ENCODE data around the gene SBK1. TPM values are rescaled to one million over a fixed set of nuclear protein-coding genes. Genes with fewer than 3 reads are reported as not detected.

The SBK1 gene
- total RNA-seq, 1 experiment from 2014 or later, result 0.27 TPM

GRCh38 chr16:28297784-28298510, 5.6 kb downstream of the SBK1 start:
- no peak for DNase-seq (ENCODE audit: low read depth)
- in situ Hi-C loops (cut with HindIII; ENCODE audit: low pct_unique_long_range_greater_than_20kb, low sequenced_read_pairs), result no loop called here

GRCh38 chr16:28298511-28298878, 6.2 kb downstream of the SBK1 start:
- in situ Hi-C loops (cut with HindIII; ENCODE audit: low pct_unique_long_range_greater_than_20kb, low sequenced_read_pairs), result no loop called here
- no peak for DNase-seq (ENCODE audit: low read depth)

- no peak for DNase-seq (ENCODE audit: low read depth)
- in situ Hi-C loops (cut with HindIII; ENCODE audit: low pct_unique_long_range_greater_than_20kb, low sequenced_read_pairs), result no loop called here
Observed at GRCh38 chr16:28300327-28300726, 8.0 kb downstream of the SBK1 start.

- in situ Hi-C loops (cut with HindIII; ENCODE audit: low pct_unique_long_range_greater_than_20kb, low sequenced_read_pairs), result no loop called here
- DNase-seq (ENCODE audit: low read depth), result no peak
Observed at GRCh38 chr16:28301154-28301553, 8.8 kb downstream of the SBK1 start.

- in situ Hi-C loops (cut with HindIII; ENCODE audit: low pct_unique_long_range_greater_than_20kb, low sequenced_read_pairs), result no loop called here
- DNase-seq (ENCODE audit: low read depth), result no peak
Observed at GRCh38 chr16:28301620-28302019, 9.3 kb downstream of the SBK1 start.

GRCh38 chr16:28303132-28303531, 10.8 kb downstream of the SBK1 start:
- no peak for DNase-seq (ENCODE audit: low read depth)
- in situ Hi-C loops (cut with HindIII; ENCODE audit: low pct_unique_long_range_greater_than_20kb, low sequenced_read_pairs), result no loop called here

GRCh38 chr16:28304214-28304613, 11.9 kb downstream of the SBK1 start:
- peak; percentile 60 for DNase-seq (ENCODE audit: low read depth)
- in situ Hi-C loops (cut with HindIII; ENCODE audit: low pct_unique_long_range_greater_than_20kb, low sequenced_read_pairs), result no loop called here

- in situ Hi-C loops (cut with HindIII; ENCODE audit: low pct_unique_long_range_greater_than_20kb, low sequenced_read_pairs), result no loop called here
- DNase-seq (ENCODE audit: low read depth), result no peak
Observed at GRCh38 chr16:28307936-28308335, 15.6 kb downstream of the SBK1 start.

GRCh38 chr16:28308794-28309584, 16.7 kb downstream of the SBK1 start:
- no peak for DNase-seq (ENCODE audit: low read depth)
- in situ Hi-C loops (cut with HindIII; ENCODE audit: low pct_unique_long_range_greater_than_20kb, low sequenced_read_pairs), result no loop called here

- in situ Hi-C loops (cut with HindIII; ENCODE audit: low pct_unique_long_range_greater_than_20kb, low sequenced_read_pairs), result no loop called here
- DNase-seq (ENCODE audit: low read depth), result no peak
Observed at GRCh38 chr16:28309811-28310311, 17.5 kb downstream of the SBK1 start.

- no peak for DNase-seq (ENCODE audit: low read depth)
- in situ Hi-C loops (cut with HindIII; ENCODE audit: low pct_unique_long_range_greater_than_20kb, low sequenced_read_pairs), result no loop called here
Observed at GRCh38 chr16:28310796-28311195, 18.5 kb downstream of the SBK1 start.

GRCh38 chr16:28311413-28311812, 19.1 kb downstream of the SBK1 start:
- no peak for DNase-seq (ENCODE audit: low read depth)
- in situ Hi-C loops (cut with HindIII; ENCODE audit: low pct_unique_long_range_greater_than_20kb, low sequenced_read_pairs), result no loop called here

GRCh38 chr16:28311913-28312312, 19.6 kb downstream of the SBK1 start:
- no peak for DNase-seq (ENCODE audit: low read depth)
- in situ Hi-C loops (cut with HindIII; ENCODE audit: low pct_unique_long_range_greater_than_20kb, low sequenced_read_pairs), result no loop called here

GRCh38 chr16:28312327-28312726, 20.0 kb downstream of the SBK1 start:
- no peak for DNase-seq (ENCODE audit: low read depth)
- in situ Hi-C loops (cut with HindIII; ENCODE audit: low pct_unique_long_range_greater_than_20kb, low sequenced_read_pairs), result no loop called here

- DNase-seq (ENCODE audit: low read depth), result no peak
- in situ Hi-C loops (cut with HindIII; ENCODE audit: low pct_unique_long_range_greater_than_20kb, low sequenced_read_pairs), result no loop called here
Observed at GRCh38 chr16:28313587-28313986, 21.3 kb downstream of the SBK1 start.

GRCh38 chr16:28316054-28316453, 23.7 kb downstream of the SBK1 start:
- in situ Hi-C loops (cut with HindIII; ENCODE audit: low pct_unique_long_range_greater_than_20kb, low sequenced_read_pairs), result no loop called here
- no peak for DNase-seq (ENCODE audit: low read depth)

- DNase-seq (ENCODE audit: low read depth), result peak; percentile 38
- in situ Hi-C loops (cut with HindIII; ENCODE audit: low pct_unique_long_range_greater_than_20kb, low sequenced_read_pairs), result no loop called here
Observed at GRCh38 chr16:28317040-28317880, 24.9 kb downstream of the SBK1 start.

GRCh38 chr16:28318042-28318744, 25.9 kb downstream of the SBK1 start:
- DNase-seq (ENCODE audit: low read depth), result no peak
- in situ Hi-C loops (cut with HindIII; ENCODE audit: low pct_unique_long_range_greater_than_20kb, low sequenced_read_pairs), result no loop called here

Data from Caki2 (cell line).